Breast epithelium (tissue), 4 donors: Measurements from ENCODE around the gene OTUD7B. TPM values are rescaled to one million over a fixed set of nuclear protein-coding genes. Genes with fewer than 3 reads are reported as not detected.
A peak's percentile ranks its signal among the peaks of the same experiment; 100 is the strongest.

ENCODE experiments used
- DNase-seq, 2 donors: peaks; one replicate each; pipeline ENCODE4 v3.0.0-alpha.2; 2019; ENCODE audit warnings: low spot score in 2 of 2
- H3K27ac ChIP-seq, 2 donors: fragments of 200-600 bp; sonication (generic) in 1 of 2; one replicate each; pipeline ENCODE4 v1.5.1; 2016 to 2019; ENCODE audit warnings: mild to moderate bottlenecking in 1 of 2
- H3K27me3 ChIP-seq, 2 donors: fragments of 200-600 bp; sonication (generic) in 1 of 2; one replicate each; pipeline versions ENCODE4 v1.5.1 to v1.6.0; 2017 to 2019; ENCODE audit warnings: control low read depth in 1 of 2, mild to moderate bottlenecking in 1 of 2
- H3K36me3 ChIP-seq: fragments of 200-600 bp; one replicate; pipeline ENCODE4 v1.5.1; 2019
- H3K4me1 ChIP-seq, 2 donors: fragments of 200-600 bp; sonication (generic); one replicate each; pipeline ENCODE4 v1.5.1; 2016 to 2019; ENCODE audit warnings: control low read depth in 1 of 2
- H3K4me3 ChIP-seq, 3 donors: fragments of 200-600 bp; sonication (generic); 1 replicate in 2 of 3; 2 replicates in 1 of 3; pipeline ENCODE4 v1.5.1; 2016 to 2019; ENCODE audit warnings: mild to moderate bottlenecking in 3 of 3, moderate library complexity in 2 of 3
- H3K9me3 ChIP-seq, 2 donors: fragments of 200-600 bp; sonication (generic) in 1 of 2; one replicate each; pipeline ENCODE4 v1.5.1; 2016 to 2019; ENCODE audit warnings: control low read depth in 1 of 2
- CTCF ChIP-seq, 3 donors: fragments of 450-650 bp; IDR thresholded peaks; one replicate each; pipeline ENCODE4 v1.5.1; 2016 to 2017; ENCODE audit warnings: antibody characterized with exemption in 3 of 3, mild to moderate bottlenecking in 3 of 3, moderate library complexity in 3 of 3
- POLR2A ChIP-seq: fragments of 450-650 bp; IDR thresholded peaks from one replicate; pipeline ENCODE4 v1.6.1; 2016; ENCODE audit warnings: antibody characterized with exemption, mild to moderate bottlenecking, moderate library complexity
- POLR2AphosphoS5 ChIP-seq, 3 donors: sonication (generic); formaldehyde crosslinking; IDR thresholded peaks; one replicate each; pipeline ENCODE4 v1.6.1; 2017; ENCODE audit warnings: antibody characterized with exemption in 3 of 3
- intact Hi-C: fragments of 100-400 bp; cut with DNase I; formaldehyde crosslinking; loops from one replicate; pipeline ENCODE4 v1.15.1; 2023; ENCODE audit warnings: low total_unique reads
- total RNA-seq, 3 donors: library from RNA; depleted of rRNA; stranded (reverse); fragments of >200 nt; gene quantifications; one replicate each; pipeline ENCODE4 v1.1.0, GENCODE V29; 2016

OTUD7B gene
- total RNA-seq, 3 donors from 2014 or later: 22.0 to 32.8 (median 28.1) TPM

- H3K36me3 ChIP-seq: no peaks in the 10 kb centered on the region
- intact Hi-C loops: no loop called here
- TF ChIP-seq POLR2A (no peak), CTCF (IDR thresholded peaks at IDR 0.05) (no peak), POLR2AphosphoS5 (IDR thresholded peaks at IDR 0.05) (no peak)
- H3K4me1 ChIP-seq: no peaks in the 10 kb centered on the region
- H3K27ac ChIP-seq: peak overlapping the region in 1 of 2 donors; percentile 48
- peak overlapping the region; percentile 44 to 75 (median 60) for H3K4me3 ChIP-seq
- no peaks in the 10 kb centered on the region for H3K9me3 ChIP-seq
- H3K27me3 ChIP-seq: no peaks in the 10 kb centered on the region
- no peak for DNase-seq
These were observed 93.7 kb downstream of the OTUD7B start for GRCh38 chr1:149916898-149917252.

- Histone ChIP-seq H3K4me3 (peak overlapping the region in 2 of 3 donors; percentile 60 to 75), H3K9me3 (no peaks in the 10 kb centered on the region), H3K4me1 (no peaks in the 10 kb centered on the region), H3K36me3 (no peaks in the 10 kb centered on the region), H3K27ac (no peak overlapping the region), H3K27me3 (no peaks in the 10 kb centered on the region)
- intact Hi-C loops: no loop called here
- TF ChIP-seq POLR2AphosphoS5 (IDR thresholded peaks at IDR 0.05) (no peak), POLR2A (no peak), CTCF (IDR thresholded peaks at IDR 0.05) (no peak)
- no peak for DNase-seq
These were observed 94.2 kb downstream of the OTUD7B start for GRCh38 chr1:149916193-149916897.

GRCh38 chr1:149915429-149916192, 94.9 kb downstream of the OTUD7B start:
- Histone ChIP-seq H3K4me1 (no peaks in the 10 kb centered on the region), H3K36me3 (no peaks in the 10 kb centered on the region), H3K27me3 (no peaks in the 10 kb centered on the region), H3K4me3 (no peak overlapping the region), H3K9me3 (no peaks in the 10 kb centered on the region), H3K27ac (no peak overlapping the region)
- intact Hi-C loops: no loop called here
- TF ChIP-seq POLR2AphosphoS5 (IDR thresholded peaks at IDR 0.05) (no peak), POLR2A (no peak), CTCF (IDR thresholded peaks at IDR 0.05) (no peak)
- no peak for DNase-seq

GRCh38 chr1:149914545-149914944, 96.0 kb downstream of the OTUD7B start:
- H3K27me3 ChIP-seq: no peaks in the 10 kb centered on the region
- intact Hi-C loops: no loop called here
- no peak overlapping the region for H3K4me3 ChIP-seq
- no peaks in the 10 kb centered on the region for H3K36me3 ChIP-seq
- H3K9me3 ChIP-seq: no peaks in the 10 kb centered on the region
- no peak for DNase-seq
- TF ChIP-seq POLR2AphosphoS5 (IDR thresholded peaks at IDR 0.05) (no peak), CTCF (IDR thresholded peaks at IDR 0.05) (no peak), POLR2A (no peak)
- no peaks in the 10 kb centered on the region for H3K4me1 ChIP-seq
- no peak overlapping the region for H3K27ac ChIP-seq

- no peaks in the 10 kb centered on the region for H3K27me3 ChIP-seq
- H3K36me3 ChIP-seq: no peaks in the 10 kb centered on the region
- TF ChIP-seq POLR2A (no peak), CTCF (IDR thresholded peaks at IDR 0.05) (no peak), POLR2AphosphoS5 (IDR thresholded peaks at IDR 0.05) (no peak)
- H3K27ac ChIP-seq: no peak overlapping the region
- H3K9me3 ChIP-seq: no peaks in the 10 kb centered on the region
- H3K4me3 ChIP-seq: no peak overlapping the region
- H3K4me1 ChIP-seq: no peaks in the 10 kb centered on the region
- DNase-seq: no peak
- intact Hi-C loops: no loop called here
These were observed 103.9 kb downstream of the OTUD7B start for GRCh38 chr1:149906570-149907075.
